Activated CD8-positive, alpha-beta T cell treated with anti-CD3 and anti-CD28 coated beads for 36 hours (primary cell): ENCODE measurements around the gene FUT8. TPM values are rescaled to one million over a fixed set of nuclear protein-coding genes. Genes with fewer than 3 reads are reported as not detected.

Source experiments
- ATAC-seq: fragments of 200-7000 bp; cut with Tn5 transposase; one replicate; pipeline ENCODE4 v1.10.0; 2021; ENCODE audit warnings: mild to moderate bottlenecking, moderate library complexity
- CTCF ChIA-PET: fragments of 350-600 bp; sonication (Branson Sonifier 250); formaldehyde crosslinking; loops from one replicate; lab custom pipeline; 2021; ENCODE audit warnings: antibody characterized with exemption; lab: Charles Lee
- POLR2A ChIA-PET: fragments of 350-600 bp; sonication (Branson Sonifier 250); formaldehyde crosslinking; loops from one replicate; lab custom pipeline; 2021; ENCODE audit warnings: antibody characterized with exemption; lab: Charles Lee
- DNase-seq: peaks from one replicate; pipeline ENCODE4 v3.0.0-alpha.2; 2020
- H3K27ac Mint-ChIP-seq: one replicate; pipeline ENCODE4 v1.8.0; 2021; ENCODE audit warnings: mild to moderate bottlenecking, mixed read lengths
- H3K27me3 Mint-ChIP-seq: one replicate; pipeline ENCODE4 v1.8.0; 2021; ENCODE audit warnings: mixed read lengths
- H3K36me3 Mint-ChIP-seq: one replicate; pipeline ENCODE4 v1.8.0; 2021; ENCODE audit warnings: low read depth, mixed read lengths
- H3K4me1 Mint-ChIP-seq: one replicate; pipeline ENCODE4 v1.8.0; 2021; ENCODE audit warnings: low read depth, mixed read lengths
- H3K4me3 Mint-ChIP-seq: one replicate; pipeline ENCODE4 v1.8.0; 2021; ENCODE audit warnings: mild to moderate bottlenecking, moderate library complexity, mixed read lengths
- H3K9me3 Mint-ChIP-seq: one replicate; pipeline ENCODE4 v1.8.0; 2021; ENCODE audit warnings: mixed read lengths
- CTCF ChIP-seq: fragments of 200-600 bp; IDR thresholded peaks from one replicate; pipeline ENCODE4 v1.8.0; 2022; ENCODE audit warnings: antibody characterized with exemption, mild to moderate bottlenecking
- intact Hi-C: fragments of 100-400 bp; cut with micrococcal nuclease; formaldehyde crosslinking; loops from one replicate; pipeline ENCODE4 v1.10.0; 2022
- total RNA-seq, 2 experiments: library from RNA; stranded (reverse); gene quantifications; one replicate each; pipeline ENCODE4 v1.2.3, GENCODE V29; 2021

Gene FUT8
- total RNA-seq, 2 experiments from 2014 or later: 55.7 to 61.0 TPM

GRCh38 chr14:65585216-65585615 lies 172.7 kb downstream of the FUT8 start:
- intact Hi-C loops: no loop called here
- TF ChIP-seq CTCF: no peak
- no peaks in the 10 kb centered on the region for H3K9me3 Mint-ChIP-seq

GRCh38 chr14:65588426-65589140 lies 176.1 kb downstream of the FUT8 start:
- H3K27me3 Mint-ChIP-seq: no peaks in the 10 kb centered on the region
- TF ChIP-seq CTCF: no peak
- CTCF ChIA-PET: no interaction called here
- H3K27ac Mint-ChIP-seq: no peak overlapping the region
- ATAC-seq (no peak), DNase-seq (no peak)
- POLR2A ChIA-PET: no interaction called here
- H3K9me3 Mint-ChIP-seq: no peaks in the 10 kb centered on the region
- peaks cover 13% of the 10 kb centered on the region for H3K4me1 Mint-ChIP-seq
- H3K4me3 Mint-ChIP-seq: no peak overlapping the region
- intact Hi-C loops: no loop called here
- peaks cover 8% of the 10 kb centered on the region for H3K36me3 Mint-ChIP-seq

More at GRCh38 chr14:65585216-65585615, 172.7 kb downstream of the FUT8 start:
- POLR2A ChIA-PET: no interaction called here
- CTCF ChIA-PET: no interaction called here
- Mint-ChIP-seq H3K27ac (no peak overlapping the region), H3K36me3 (peaks cover 10% of the 10 kb centered on the region), H3K4me3 (no peak overlapping the region), H3K27me3 (no peaks in the 10 kb centered on the region), H3K4me1 (peaks cover 22% of the 10 kb centered on the region)
- no peak for ATAC-seq
- no peak for DNase-seq

- Mint-ChIP-seq H3K4me3 (no peak overlapping the region), H3K27me3 (no peaks in the 10 kb centered on the region), H3K36me3 (peaks cover 6% of the 10 kb centered on the region), H3K9me3 (no peaks in the 10 kb centered on the region), H3K27ac (no peak overlapping the region), H3K4me1 (peaks cover 2% of the 10 kb centered on the region)
- CTCF ChIA-PET: no interaction called here
- POLR2A ChIA-PET: no interaction called here
- intact Hi-C loops: no loop called here
- DNase-seq (no peak), ATAC-seq (no peak)
- no peak for TF ChIP-seq CTCF
Observed at GRCh38 chr14:65594153-65594881, 181.8 kb downstream of the FUT8 start.

GRCh38 chr14:65594882-65595237 lies 182.3 kb downstream of the FUT8 start:
- Mint-ChIP-seq H3K27ac (no peak overlapping the region), H3K4me1 (peaks cover 2% of the 10 kb centered on the region), H3K4me3 (no peak overlapping the region), H3K9me3 (no peaks in the 10 kb centered on the region), H3K36me3 (peaks cover 4% of the 10 kb centered on the region), H3K27me3 (no peaks in the 10 kb centered on the region)
- ATAC-seq (no peak), DNase-seq (no peak)
- POLR2A ChIA-PET: no interaction called here
- intact Hi-C loops: no loop called here
- CTCF ChIA-PET: no interaction called here
- TF ChIP-seq CTCF: no peak

GRCh38 chr14:65599375-65599774 lies 186.8 kb downstream of the FUT8 start:
- intact Hi-C loops: no loop called here

More at GRCh38 chr14:65599375-65599774, 186.8 kb downstream of the FUT8 start:
- ATAC-seq: no peak
- ChIA-PET POLR2A (no interaction called here), CTCF (no interaction called here)
- DNase-seq: no peak
- H3K4me3 Mint-ChIP-seq: no peak overlapping the region
- no peak for TF ChIP-seq CTCF
- no peaks in the 10 kb centered on the region for H3K27me3 Mint-ChIP-seq
- H3K4me1 Mint-ChIP-seq: peaks cover 2% of the 10 kb centered on the region
- H3K36me3 Mint-ChIP-seq: peaks cover 3% of the 10 kb centered on the region
- peaks cover 1% of the 10 kb centered on the region for H3K9me3 Mint-ChIP-seq
- H3K27ac Mint-ChIP-seq: no peak overlapping the region
